GM15510 (cell line): ENCODE results near the gene RREB1.

Experiments used
- POLR2A ChIP-seq: IDR thresholded peaks from 3 replicates; pipeline ENCODE4 v1.6.1; 2011; ENCODE audit warnings: borderline replicate concordance; ENCODE audit not compliant: insufficient read length; ENCODE audit errors: extremely low read depth

Gene RREB1

DNA sequence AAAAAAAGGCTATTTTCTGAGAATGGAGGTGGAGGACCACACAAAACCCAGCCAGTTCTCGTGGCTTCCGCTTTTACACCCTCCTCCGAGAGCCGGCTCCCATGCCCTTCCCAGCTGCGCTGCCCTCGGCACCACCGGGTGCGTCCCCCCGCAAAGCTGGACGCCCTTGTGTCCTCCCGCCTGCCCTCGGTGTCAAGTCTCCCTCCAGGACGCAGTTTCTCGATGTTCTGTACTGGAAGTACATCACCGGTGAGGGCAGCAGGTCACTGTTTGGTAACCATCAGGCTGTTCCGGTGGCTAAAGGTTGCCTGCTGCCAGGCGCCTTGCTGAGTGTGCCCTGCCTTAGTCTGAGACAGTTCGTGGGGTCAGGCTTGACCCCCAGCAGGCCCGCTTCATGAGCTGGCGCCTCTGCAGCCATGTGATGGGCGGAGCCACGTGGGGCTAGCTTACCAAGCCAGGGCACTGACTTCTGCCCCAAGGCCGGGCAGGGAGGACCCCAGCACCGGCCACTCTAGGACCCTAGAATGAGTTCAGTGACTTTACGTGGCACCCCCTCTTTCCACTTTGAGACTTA is 34.6 kb downstream of the RREB1 start:
- TF ChIP-seq POLR2A, result no peak

DNA sequence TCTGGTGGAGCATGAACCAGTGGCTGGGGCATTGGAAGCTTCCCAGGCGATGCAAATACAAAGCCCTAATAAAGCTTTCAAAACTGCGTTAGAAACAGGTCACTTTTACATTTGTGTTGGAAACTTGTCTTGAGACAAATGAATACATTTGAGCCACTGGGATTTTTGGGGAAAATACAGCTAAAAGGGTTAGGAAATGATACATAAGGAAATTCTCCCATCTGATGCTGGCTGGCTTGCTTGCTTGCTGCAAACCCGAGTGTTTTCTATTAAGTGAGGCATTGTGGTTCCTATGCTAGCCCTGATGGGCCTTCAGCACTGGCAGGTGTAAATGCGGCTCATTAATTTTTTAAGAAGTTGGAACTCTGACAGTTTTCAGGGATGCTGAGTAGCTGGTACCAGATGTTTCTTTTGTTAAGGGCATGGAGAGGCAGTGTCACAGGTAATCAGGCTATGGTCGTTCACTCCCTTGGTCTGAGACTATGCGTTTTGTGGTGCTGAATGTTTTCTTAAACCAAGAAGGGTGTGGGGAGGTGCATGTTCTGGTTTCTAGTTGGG is 35.2 kb downstream of the RREB1 start:
- no peak for TF ChIP-seq POLR2A

- no peak for TF ChIP-seq POLR2A
Measured at GRCh38 chr6:7143476-7143974, 35.8 kb downstream of the RREB1 start.

GRCh38 chr6:7144872-7145584 is 37.3 kb downstream of the RREB1 start:
- no peak for TF ChIP-seq POLR2A

DNA sequence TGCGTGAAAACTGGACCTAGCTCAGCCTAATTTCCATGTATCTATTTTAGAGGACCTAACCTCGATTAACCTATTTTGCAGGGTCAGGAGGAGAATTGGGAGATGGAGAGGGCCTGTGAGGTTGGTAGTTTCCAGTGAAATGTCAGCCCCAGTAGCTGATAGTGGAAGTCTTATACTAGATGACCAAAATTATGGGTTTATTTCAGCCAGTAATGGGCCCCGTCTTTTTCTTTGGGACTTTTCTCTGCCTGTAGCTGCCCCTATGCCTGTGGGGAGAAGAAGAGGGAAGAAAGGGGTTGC is 37.8 kb downstream of the RREB1 start:
- no peak for TF ChIP-seq POLR2A

- peak; percentile 16 for TF ChIP-seq POLR2A
Measured at GRCh38 chr6:7145885-7146828, 38.4 kb downstream of the RREB1 start.

GRCh38 chr6:7147051-7147671 is 39.4 kb downstream of the RREB1 start:
- TF ChIP-seq POLR2A, result no peak

DNA sequence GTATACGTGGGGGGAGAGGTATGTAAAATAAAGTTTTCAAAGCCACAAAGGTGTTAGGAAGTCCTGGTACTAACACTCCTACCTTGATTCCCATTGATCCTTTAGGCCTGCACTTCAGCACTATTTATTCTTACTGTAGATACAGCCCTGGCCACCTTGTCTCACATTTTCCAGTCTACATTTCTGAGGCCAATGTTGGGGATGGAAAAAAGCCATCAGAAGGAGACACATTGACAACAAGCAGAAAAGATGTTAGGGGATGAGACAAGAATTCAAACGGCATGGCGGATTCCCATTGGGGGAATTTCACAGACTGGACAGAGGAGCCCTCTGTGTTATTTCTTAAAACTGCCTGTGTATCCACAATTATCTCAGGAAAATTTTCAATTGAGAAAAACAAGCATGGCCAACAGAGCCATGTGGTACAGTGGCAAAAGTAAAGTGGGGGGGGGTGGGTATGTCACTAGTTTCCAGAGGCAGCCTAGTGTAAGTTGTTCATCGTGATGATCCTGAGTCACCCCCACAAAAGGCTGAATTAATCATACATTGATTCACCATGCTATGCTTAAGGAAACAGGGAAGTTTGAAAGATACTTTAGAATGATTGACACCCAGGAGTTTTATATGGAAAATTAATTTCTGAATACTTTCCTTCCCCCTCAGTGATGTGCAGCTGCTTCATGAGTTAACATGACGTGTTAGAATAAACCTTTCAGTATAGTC is 40.5 kb downstream of the RREB1 start:
- no peak for TF ChIP-seq POLR2A

DNA sequence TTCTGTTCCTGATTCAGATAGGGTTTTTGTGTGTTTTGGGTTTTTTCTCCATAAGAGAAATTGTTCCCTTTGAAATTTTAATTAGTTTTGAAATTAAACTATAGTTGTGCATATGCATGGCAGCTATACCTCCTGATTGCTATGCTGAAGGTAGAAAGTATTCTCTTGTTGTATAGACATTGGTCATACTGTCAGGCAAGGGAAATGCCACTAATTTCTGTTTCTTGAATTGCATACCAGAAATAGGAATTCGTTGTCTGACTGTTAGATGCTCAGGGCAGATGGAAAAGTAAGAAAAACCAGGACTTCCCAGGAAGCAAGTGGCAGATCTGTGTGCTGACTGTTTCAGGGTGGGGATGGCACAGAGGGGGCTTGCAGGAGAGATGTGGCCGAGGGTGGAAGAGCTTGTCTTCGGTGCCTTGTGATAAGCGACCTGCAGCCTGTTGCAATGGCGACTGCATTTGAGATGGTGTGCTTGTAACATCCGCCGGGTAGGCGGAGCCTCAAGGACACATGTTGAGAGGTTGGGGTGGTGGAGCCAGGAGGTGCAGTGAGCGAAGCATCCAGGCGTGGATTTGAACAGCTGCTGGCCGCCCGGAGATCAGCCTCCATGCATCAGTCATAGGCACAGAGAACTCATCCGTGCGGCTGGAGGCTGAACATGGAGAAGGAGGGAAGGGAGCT is 42.8 kb downstream of the RREB1 start:
- TF ChIP-seq POLR2A, result no peak

- no peak for TF ChIP-seq POLR2A
Measured at GRCh38 chr6:7151381-7151780, 43.6 kb downstream of the RREB1 start.

GRCh38 chr6:7152462-7152861 is 44.7 kb downstream of the RREB1 start:
- no peak for TF ChIP-seq POLR2A

- TF ChIP-seq POLR2A, result no peak
Measured at GRCh38 chr6:7153789-7154188, 46.0 kb downstream of the RREB1 start.

GRCh38 chr6:7154341-7155139 is 46.8 kb downstream of the RREB1 start:
- no peak for TF ChIP-seq POLR2A
